Measurements from ENCODE around the gene MAPK11.

The MAPK11 gene

GRCh38 chr22:50248196-50249081 is 21.7 kb downstream of the MAPK11 start:
- H3K27ac ChIP-seq: peak overlapping the region; percentile 3; the same call in 1 of the 2 replicates
- no peak for TF ChIP-seq ZFX (IDR thresholded peaks at IDR 0.05)
- TF ChIP-seq, protein P1, sequence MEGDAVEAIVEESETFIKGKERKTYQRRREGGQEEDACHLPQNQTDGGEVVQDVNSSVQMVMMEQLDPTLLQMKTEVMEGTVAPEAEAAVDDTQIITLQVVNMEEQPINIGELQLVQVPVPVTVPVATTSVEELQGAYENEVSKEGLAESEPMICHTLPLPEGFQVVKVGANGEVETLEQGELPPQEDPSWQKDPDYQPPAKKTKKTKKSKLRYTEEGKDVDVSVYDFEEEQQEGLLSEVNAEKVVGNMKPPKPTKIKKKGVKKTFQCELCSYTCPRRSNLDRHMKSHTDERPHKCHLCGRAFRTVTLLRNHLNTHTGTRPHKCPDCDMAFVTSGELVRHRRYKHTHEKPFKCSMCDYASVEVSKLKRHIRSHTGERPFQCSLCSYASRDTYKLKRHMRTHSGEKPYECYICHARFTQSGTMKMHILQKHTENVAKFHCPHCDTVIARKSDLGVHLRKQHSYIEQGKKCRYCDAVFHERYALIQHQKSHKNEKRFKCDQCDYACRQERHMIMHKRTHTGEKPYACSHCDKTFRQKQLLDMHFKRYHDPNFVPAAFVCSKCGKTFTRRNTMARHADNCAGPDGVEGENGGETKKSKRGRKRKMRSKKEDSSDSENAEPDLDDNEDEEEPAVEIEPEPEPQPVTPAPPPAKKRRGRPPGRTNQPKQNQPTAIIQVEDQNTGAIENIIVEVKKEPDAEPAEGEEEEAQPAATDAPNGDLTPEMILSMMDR (conservative IDR thresholded peaks at IDR 0.05): no peak

- TF ChIP-seq, protein P1 (conservative IDR thresholded peaks at IDR 0.05): no peak
- no peak for TF ChIP-seq ZFX (IDR thresholded peaks at IDR 0.05)
- peak overlapping the region; percentile 3; the same call in 1 of the 2 replicates for H3K27ac ChIP-seq
These were observed 22.4 kb downstream of the MAPK11 start for GRCh38 chr22:50247748-50248147.

DNA sequence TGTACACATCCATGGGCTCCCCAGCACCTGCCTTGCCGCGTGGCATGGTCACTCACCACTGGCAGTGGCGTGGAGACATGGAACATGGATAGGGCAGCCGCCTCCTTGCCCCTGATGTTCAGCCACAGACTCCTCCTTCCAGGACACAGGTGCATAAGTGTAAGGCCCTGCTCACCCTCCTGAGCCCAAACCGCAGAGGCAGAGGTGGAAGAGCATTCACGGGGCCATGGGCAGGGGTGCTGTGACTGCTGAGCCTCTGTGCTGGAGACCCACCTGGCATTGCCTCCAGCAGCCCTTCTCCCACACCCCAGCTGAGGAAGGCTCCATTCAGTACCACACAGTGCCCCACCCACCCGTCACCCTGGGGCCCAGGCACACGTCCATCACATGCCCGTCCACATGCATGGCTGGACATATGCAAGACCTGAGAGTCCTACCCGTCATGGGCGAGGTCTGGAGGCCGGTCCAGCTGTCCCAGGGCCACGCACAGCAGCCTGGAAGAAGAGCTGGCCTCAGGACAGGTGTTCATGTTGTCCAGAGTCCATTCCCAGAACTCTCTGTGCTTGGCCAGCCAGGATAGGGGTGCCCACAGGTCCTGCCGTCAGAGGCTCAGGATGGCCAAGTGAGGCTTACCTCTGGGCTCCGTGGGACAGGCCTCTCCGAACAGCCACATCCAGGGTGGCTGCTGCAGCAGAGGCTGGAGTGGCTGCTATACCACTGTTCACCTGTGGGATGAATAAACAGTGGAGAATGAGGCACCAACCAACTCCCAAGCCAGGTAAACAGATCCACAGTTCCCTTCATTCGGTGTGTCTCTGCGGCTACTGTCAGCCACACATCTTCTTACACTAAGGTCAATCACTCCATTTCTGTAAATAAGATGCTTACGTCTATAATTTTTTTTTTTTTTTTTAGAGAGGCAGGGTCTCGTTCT is 23.7 kb downstream of the MAPK11 start:
- H3K27ac ChIP-seq: peak overlapping the region; percentile 84; the same call in 1 of the 2 replicates
- TF ChIP-seq, protein P1 (conservative IDR thresholded peaks at IDR 0.05): no peak; the same call in 1 of the 2 replicates
- TF ChIP-seq ZFX (IDR thresholded peaks at IDR 0.05): no peak

- peak overlapping the region; percentile 84 for H3K27ac ChIP-seq
- TF ChIP-seq, protein P1 (conservative IDR thresholded peaks at IDR 0.05): no peak
- peak; percentile 3; the same call in 1 of the 2 replicates for TF ChIP-seq ZFX (IDR thresholded peaks at IDR 0.05)
These were observed 24.7 kb downstream of the MAPK11 start for GRCh38 chr22:50245214-50246072.

DNA sequence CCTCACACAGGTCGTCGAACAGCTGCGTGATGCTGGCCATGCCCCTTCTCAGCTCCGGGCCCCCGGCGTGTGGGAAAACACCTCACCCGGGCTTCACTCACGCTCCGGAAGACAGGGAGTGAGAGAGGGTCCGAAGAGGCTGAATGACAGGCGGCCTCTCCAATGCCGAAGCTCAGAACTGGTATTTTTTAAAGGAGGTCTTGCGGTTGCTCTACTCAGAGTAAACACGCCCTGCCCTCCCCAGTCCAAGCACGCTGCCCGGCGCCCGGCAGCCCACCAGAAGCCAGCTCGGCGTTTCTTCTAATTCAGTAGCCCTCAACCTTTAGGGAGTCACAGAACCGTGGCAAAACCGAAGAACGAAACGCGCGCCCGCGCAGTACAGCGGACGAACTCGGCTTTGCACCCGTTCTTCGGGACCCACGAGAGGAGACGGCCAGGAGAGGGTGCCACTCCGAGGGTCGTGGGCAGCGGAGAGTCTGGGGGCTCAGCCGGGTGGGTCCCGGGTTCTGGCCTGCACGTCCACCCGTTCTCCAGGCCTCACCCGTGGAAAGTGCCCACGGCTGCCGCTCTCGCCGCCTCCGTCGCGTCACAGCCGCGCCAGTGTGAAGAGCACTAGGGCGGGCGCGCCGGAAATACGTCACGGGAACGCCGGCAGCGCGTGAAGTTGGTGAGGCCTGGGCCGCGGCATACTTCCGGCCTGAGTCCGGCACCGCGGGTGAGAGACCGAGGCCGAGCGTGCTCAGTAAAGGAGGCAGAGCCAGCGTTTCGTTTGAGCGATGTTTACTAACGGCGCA is 25.6 kb downstream of the MAPK11 start, which contains the start of gene TUBGCP6:
Gene TUBGCP6, minus strand, starts transcription at position 604 of the 794 bp plus-strand sequence. Its CDS starts 564 bp downstream, at position 40.
- H3K27ac ChIP-seq: peak within 1 kb of the TSS; percentile 84
- peak; percentile 86 for TF ChIP-seq ZFX (IDR thresholded peaks at IDR 0.05)
- TF ChIP-seq, protein P1 (conservative IDR thresholded peaks at IDR 0.05): no peak; the same call in 1 of the 2 replicates
